HCT116 (cell line): Measurements from ENCODE around the gene PTPRO. TPM values are rescaled to one million over a fixed set of nuclear protein-coding genes. Genes with fewer than 3 reads are reported as not detected.

ENCODE experiments used
- ATAC-seq: fragments of 200-7000 bp; cut with Tn5 transposase; 2 replicates; pipeline ENCODE4 v1.9.1; 2020; ENCODE audit warnings: mild to moderate bottlenecking, moderate library complexity
- BruUV-seq: library from RNA; stranded (reverse); fragments of 400-500 nt; replicated peaks from 2 replicates; lab custom pipeline; 2021; lab: Mats Ljungman, UMichigan
- CTCF ChIA-PET: fragments of 300-600 bp; sonication (Branson Sonifier 250); formaldehyde crosslinking; loops from one replicate; lab custom pipeline; 2021; ENCODE audit warnings: antibody characterized with exemption; lab: Charles Lee
- POLR2A ChIA-PET: fragments of 300-600, 350-600 bp; sonication (Branson Sonifier 250); formaldehyde crosslinking; loops from one replicate; lab custom pipeline; 2021; ENCODE audit warnings: antibody characterized with exemption; lab: Charles Lee
- RAD21 ChIA-PET, 2 experiments: fragments of 300-600 bp; sonication (Branson Sonifier 250); formaldehyde crosslinking; loops; one replicate each; lab custom pipeline; 2023; ENCODE audit warnings: low total read pairs in 2 of 2; ENCODE audit not compliant: uncharacterized antibody in 2 of 2, unreplicated experiment in 2 of 2, low non-redundant PET in 1 of 2; lab: Charles Lee
- DNase-seq: peaks from one replicate; pipeline ENCODE4 v3.0.0-alpha.2; 2010; ENCODE audit warnings: low read depth, low spot score
- H2AFZ ChIP-seq: fragments of 200-600 bp; shearing (Covaris generic), sonication (generic); 2 replicates; pipeline ENCODE4 v1.6.1; 2017; ENCODE audit warnings: low read depth, mixed run types, mixed read lengths, antibody characterized with exemption, low read length; ENCODE audit not compliant: poor library complexity, severe bottlenecking
- H3K27ac ChIP-seq: 2 replicates; pipeline ENCODE4 v1.5.1; 2012; ENCODE audit warnings: low read depth, low read length
- H3K27me3 ChIP-seq: fragments of 200-600 bp; sonication (generic); 2 replicates; pipeline ENCODE4 v1.6.1; 2016; ENCODE audit warnings: mixed run types, low read length, mixed read lengths; ENCODE audit not compliant: insufficient read depth
- H3K36me3 ChIP-seq, 2 experiments: fragments of 200-500 bp in 1 of 2; fragments of 200-600 bp in 1 of 2; sonication (Bioruptor generic) in 1 of 2; sonication (generic) in 1 of 2; 2 replicates each; pipeline versions ENCODE4 v1.5.1 to v1.6.1; 2014 to 2016; ENCODE audit warnings: low read length in 2 of 2, inconsistent platforms in 1 of 2, mixed read lengths in 1 of 2, mixed run types in 1 of 2; ENCODE audit not compliant: insufficient read depth in 2 of 2, control insufficient read depth in 1 of 2
- H3K4me1 ChIP-seq, 2 experiments: fragments of 200-600 bp in 1 of 2; sonication (generic) in 1 of 2; 2 replicates each; pipeline versions ENCODE4 v1.5.1 to v1.6.1; 2012 to 2017; ENCODE audit warnings: low read length in 2 of 2, inconsistent platforms in 1 of 2, mild to moderate bottlenecking in 1 of 2, mixed read lengths in 1 of 2, mixed run types in 1 of 2, moderate library complexity in 1 of 2; ENCODE audit not compliant: insufficient read depth in 2 of 2, control insufficient read depth in 1 of 2
- H3K4me2 ChIP-seq: fragments of 200-600 bp; sonication (generic); 2 replicates; pipeline ENCODE4 v1.6.1; 2017; ENCODE audit warnings: mixed run types, low read length, mixed read lengths
- H3K4me3 ChIP-seq, 2 experiments: fragments of 200-600 bp in 1 of 2; sonication (generic) in 1 of 2; replicated peaks in 1 of 2; 2 replicates each; pipeline ENCODE4 v1.5.1; 2011 to 2016; ENCODE audit warnings: low read length in 2 of 2, control low read depth in 1 of 2, low read depth in 1 of 2, mild to moderate bottlenecking in 1 of 2, mixed read lengths in 1 of 2, mixed run types in 1 of 2
- H3K79me2 ChIP-seq: fragments of 200-600 bp; sonication (generic); 2 replicates; pipeline ENCODE4 v1.6.1; 2017; ENCODE audit warnings: mild to moderate bottlenecking, mixed run types, low read length, moderate library complexity, mixed read lengths; ENCODE audit not compliant: insufficient read depth
- H3K9ac ChIP-seq: fragments of 200-600 bp; sonication (generic); 2 replicates; pipeline ENCODE4 v1.6.1; 2016; ENCODE audit warnings: low read length, mixed read lengths
- H3K9me2 ChIP-seq: fragments of 200-600 bp; sonication (generic), shearing (Covaris generic); 2 replicates; pipeline ENCODE4 v1.6.1; 2017; ENCODE audit warnings: mixed run types, mild to moderate bottlenecking, moderate library complexity; ENCODE audit not compliant: insufficient read depth
- H3K9me3 ChIP-seq, 2 experiments: fragments of 200-500 bp in 1 of 2; fragments of 200-600 bp in 1 of 2; sonication (Bioruptor generic) in 1 of 2; sonication (generic) in 1 of 2; 2 replicates each; pipeline ENCODE4 v1.6.1; 2014 to 2017; ENCODE audit warnings: low read length in 2 of 2, mixed read lengths in 2 of 2, inconsistent platforms in 1 of 2, low read depth in 1 of 2, mild to moderate bottlenecking in 1 of 2, mixed run types in 1 of 2, moderate library complexity in 1 of 2; ENCODE audit not compliant: control insufficient read depth in 1 of 2, insufficient read depth in 1 of 2
- H4K20me1 ChIP-seq: fragments of 200-600 bp; sonication (generic), shearing (Covaris generic); 2 replicates; pipeline ENCODE4 v1.6.1; 2017; ENCODE audit warnings: mixed run types, mild to moderate bottlenecking, moderate library complexity; ENCODE audit not compliant: insufficient read depth
- ATF3 ChIP-seq: IDR thresholded peaks from 2 replicates; pipeline ENCODE4 v1.6.1; 2012
- CBX3 ChIP-seq: IDR thresholded peaks from 2 replicates; pipeline ENCODE4 v1.6.1; 2012; ENCODE audit warnings: low read depth
- CEBPB ChIP-seq: IDR thresholded peaks from 2 replicates; pipeline ENCODE4 v1.6.1; 2012; ENCODE audit warnings: low read depth
- CTCF ChIP-seq, 3 experiments: fragments of 200-600 bp in 1 of 3; sonication (generic) in 1 of 3; IDR thresholded peaks in 2 of 3; conservative IDR thresholded peaks in 1 of 3; 2 replicates each; pipeline ENCODE4 v1.5.1; 2012 to 2017; ENCODE audit warnings: low read depth in 2 of 3, low read length in 2 of 3, antibody characterized with exemption in 1 of 3, borderline replicate concordance in 1 of 3, control low read depth in 1 of 3, mild to moderate bottlenecking in 1 of 3, mixed read lengths in 1 of 3, mixed run types in 1 of 3, moderate library complexity in 1 of 3; ENCODE audit not compliant: insufficient read depth in 1 of 3
- EGR1 ChIP-seq: IDR thresholded peaks from 2 replicates; pipeline ENCODE4 v1.6.1; 2012; ENCODE audit warnings: low read depth
- ELF1 ChIP-seq: IDR thresholded peaks from 2 replicates; pipeline ENCODE4 v1.6.1; 2012; ENCODE audit warnings: low read depth, borderline replicate concordance
- EZH2 ChIP-seq: fragments of 200-600 bp; sonication (generic); IDR thresholded peaks from 2 replicates; pipeline ENCODE4 v1.6.1; 2017; ENCODE audit warnings: antibody characterized with exemption, mixed run types
- FOSL1 ChIP-seq: IDR thresholded peaks from 2 replicates; pipeline ENCODE4 v1.6.1; 2012; ENCODE audit warnings: low read depth
- JUND ChIP-seq: IDR thresholded peaks from 2 replicates; pipeline ENCODE4 v1.6.1; 2012
- MAX ChIP-seq: IDR thresholded peaks from 2 replicates; pipeline ENCODE4 v1.6.1; 2012
- POLR2A ChIP-seq: IDR thresholded peaks from 2 replicates; pipeline ENCODE4 v1.7.0; 2011; ENCODE audit warnings: borderline replicate concordance; ENCODE audit not compliant: insufficient read depth, insufficient read length; ENCODE audit errors: extremely low read depth
- POLR2AphosphoS5 ChIP-seq: IDR thresholded peaks from 2 replicates; pipeline ENCODE4 v1.6.1; 2011; ENCODE audit warnings: mild to moderate bottlenecking, low read depth, low read length, moderate library complexity
- RAD21 ChIP-seq: IDR thresholded peaks from 2 replicates; pipeline ENCODE4 v1.6.1; 2012; ENCODE audit warnings: low read depth, mild to moderate bottlenecking
- REST ChIP-seq: IDR thresholded peaks from 2 replicates; pipeline ENCODE4 v1.6.1; 2012; ENCODE audit warnings: low read depth
- SIN3A ChIP-seq: IDR thresholded peaks from 2 replicates; pipeline ENCODE4 v1.6.1; 2012; ENCODE audit warnings: low read depth
- TCF7L2 ChIP-seq: IDR thresholded peaks from 2 replicates; pipeline ENCODE4 v1.7.0; 2011; ENCODE audit warnings: borderline replicate concordance, inconsistent platforms; ENCODE audit not compliant: insufficient read depth, insufficient read length; ENCODE audit errors: extremely low read depth
- YY1 ChIP-seq: IDR thresholded peaks from 2 replicates; pipeline ENCODE4 v1.6.1; 2011; ENCODE audit warnings: low read length, low read depth, moderate library complexity, mild to moderate bottlenecking; ENCODE audit not compliant: insufficient replicate concordance; ENCODE audit errors: extremely low read depth
- ZBTB33 ChIP-seq: IDR thresholded peaks from 2 replicates; pipeline ENCODE4 v1.6.1; 2011; ENCODE audit warnings: mild to moderate bottlenecking, low read length, moderate library complexity; ENCODE audit not compliant: insufficient replicate concordance; ENCODE audit errors: extremely low read depth
- ZFX ChIP-seq: fragments of 450-650 bp; IDR thresholded peaks from 2 replicates; pipeline ENCODE4 v1.6.1; 2017
- ZNF274 ChIP-seq: fragments of 200-500 bp; sonication (Bioruptor generic); IDR thresholded peaks from 2 replicates; pipeline ENCODE4 v1.6.1; 2014; ENCODE audit warnings: mild to moderate bottlenecking, low read depth, low read length, inconsistent platforms
- intact Hi-C: fragments of 100-400 bp; cut with micrococcal nuclease; formaldehyde crosslinking; loops from 2 replicates; pipeline ENCODE4 v1.10.0; 2022
- total RNA-seq: library from RNA; stranded (reverse); gene quantifications from one replicate; pipeline ENCODE4 v1.2.1, GENCODE V29; 2021; ENCODE audit not compliant: unreplicated experiment

PTPRO gene
- total RNA-seq, 1 experiment from 2014 or later, result not detected

- no TSS peak for BruUV-seq
- CTCF ChIA-PET, result no interaction called here
- Histone ChIP-seq H3K4me3 (peak overlapping the region in 1 of 2 experiments; percentile 22; a peak in 1 of 4 replicates), H3K4me1 (peaks cover 62 to 65% of the 10 kb centered on the region in 2 experiments), H3K4me2 (peak overlapping the region; percentile 65), H4K20me1 (no peaks in the 10 kb centered on the region), H3K27ac (peak overlapping the region; percentile 85; the same call in 1 of the 2 replicates), H3K9me2 (no peaks in the 10 kb centered on the region), H2AFZ (no peak overlapping the region), H3K9ac (peak overlapping the region; percentile 52), H3K9me3 (no peaks in the 10 kb centered on the region), H3K79me2 (no peaks in the 10 kb centered on the region; the same call in 1 of the 2 replicates), H3K36me3 (0 out of 4 replicates have a peak, but pooled peaks cover 0 to 3% of the 10 kb centered on the region in 2 experiments), H3K27me3 (no peaks in the 10 kb centered on the region)
- POLR2A ChIA-PET, result interaction anchor here (0.9 kb wide), 1 partner anchor 60 kb away, joined by 4 read pairs; no protein-coding TSS in a partner anchor
- peak; percentile 94 for DNase-seq
- RAD21 ChIA-PET, result interaction anchor here in 1 of 2 experiments (0.6 kb wide), 1 partner anchor 144 kb away, joined by 3 read pairs; no protein-coding TSS in a partner anchor
- intact Hi-C loops, result no loop called here
- ATAC-seq, result peak; percentile 98
- TF ChIP-seq CBX3 (peak; percentile 48; the same call in 1 of the 2 replicates), REST (no peak), POLR2AphosphoS5 (no peak), CTCF (IDR thresholded peaks at IDR 0.05 in 2 of 3, conservative IDR thresholded peaks at IDR 0.05 in 1 of 3; ENCODE audit: borderline replicate concordance in 1 of 3, insufficient read depth in 1 of 3, low read depth in 2 of 3, low read length in 2 of 3) (no peak), RAD21 (peak; percentile 20; the same call in 1 of the 2 replicates), ATF3 (no peak), EZH2 (no peak), ZFX (no peak), FOSL1 (peak; percentile 72; the same call in 1 of the 2 replicates), ZBTB33 (peak; percentile 6), ZNF274 (no peak), POLR2A (no peak), CEBPB (0 out of 2 replicates have a peak, but pooled peaks have one; percentile 32), ELF1 (no peak), JUND (peak; percentile 72), TCF7L2 (no peak), MAX (peak; percentile 37; the same call in 1 of the 2 replicates), YY1 (no peak), EGR1 (peak; percentile 23; the same call in 1 of the 2 replicates), SIN3A (peak; percentile 53)
These were observed 306.8 kb downstream of the PTPRO start for GRCh38 chr12:15629108-15629507.
